Tibial nerve (tissue), 4 donors: ENCODE results near the gene VPS41. TPM values are rescaled to one million over a fixed set of nuclear protein-coding genes. Genes with fewer than 3 reads are reported as not detected.

Experiments
- DNase-seq, 2 donors: peaks; one replicate each; pipeline ENCODE4 v3.0.0-alpha.2; 2019; ENCODE audit warnings: low spot score in 2 of 2
- H3K27ac ChIP-seq, 4 donors: fragments of 200-600 bp; sonication (generic) in 3 of 4; one replicate each; pipeline ENCODE4 v1.5.1; 2017 to 2019; ENCODE audit warnings: mild to moderate bottlenecking in 1 of 4
- H3K27me3 ChIP-seq, 2 donors: fragments of 200-600 bp; sonication (generic) in 1 of 2; one replicate each; pipeline versions ENCODE4 v1.5.1 to v1.6.0; 2017 to 2019
- H3K36me3 ChIP-seq, 3 donors: fragments of 200-600 bp; sonication (generic); one replicate each; pipeline ENCODE4 v1.5.1; 2018 to 2019
- H3K4me1 ChIP-seq, 4 donors: fragments of 200-600 bp; sonication (generic) in 3 of 4; one replicate each; pipeline ENCODE4 v1.5.1; 2017 to 2019
- H3K4me3 ChIP-seq, 4 donors: fragments of 200-600 bp; sonication (generic) in 3 of 4; one replicate each; pipeline ENCODE4 v1.5.1; 2017 to 2019; ENCODE audit warnings: mild to moderate bottlenecking in 1 of 4, moderate library complexity in 1 of 4
- H3K9me3 ChIP-seq, 4 donors: fragments of 200-600 bp; sonication (generic) in 3 of 4; one replicate each; pipeline ENCODE4 v1.5.1; 2017 to 2019
- CTCF ChIP-seq, 5 experiments: fragments of 200-600 bp in 3 of 5; fragments of 450-650 bp in 2 of 5; sonication (generic) in 3 of 5; IDR thresholded peaks; one replicate each; pipeline ENCODE4 v1.5.1; 2016 to 2019; ENCODE audit warnings: antibody characterized with exemption in 5 of 5, mild to moderate bottlenecking in 3 of 5, moderate library complexity in 2 of 5
- EP300 ChIP-seq, 2 donors: sonication (generic); formaldehyde crosslinking; IDR thresholded peaks; one replicate each; pipeline ENCODE4 v1.6.1; 2017; ENCODE audit warnings: antibody characterized with exemption in 2 of 2, mild to moderate bottlenecking in 1 of 2
- POLR2A ChIP-seq, 2 donors: fragments of 450-650 bp; IDR thresholded peaks; one replicate each; pipeline ENCODE4 v1.6.1; 2017; ENCODE audit warnings: antibody characterized with exemption in 2 of 2, mild to moderate bottlenecking in 2 of 2, moderate library complexity in 2 of 2
- WGBS, 2 donors: methylation state at CpG; one replicate each; pipeline ENCODE4 v1.1.5; 2018; 5-methylcytosine and 5-hydroxymethylcytosine counted together
- total RNA-seq, 4 donors: library from RNA; depleted of rRNA; stranded (reverse); fragments of >200 nt; gene quantifications; one replicate each; pipeline ENCODE4 v1.1.0, GENCODE V29; 2016

Gene VPS41
- total RNA-seq, 4 donors from 2014 or later = 31.2 to 47.5 (median 47.2) TPM

GRCh38 chr7:38844952-38845563, 63.9 kb downstream of the VPS41 start:
- H3K36me3 ChIP-seq = no peaks in the 10 kb centered on the region
- peaks cover 0 to 4% (median 0%) of the 10 kb centered on the region in 4 donors for H3K4me1 ChIP-seq
- no peak overlapping the region for H3K4me3 ChIP-seq
- H3K27ac ChIP-seq = no peak overlapping the region
- no peaks in the 10 kb centered on the region for H3K9me3 ChIP-seq
- WGBS, 2 donors = 89 to 90% methylated on average over 8 of the region's 8 CpGs
- no peak for TF ChIP-seq EP300 (IDR thresholded peaks at IDR 0.05)
- no peak for TF ChIP-seq CTCF (IDR thresholded peaks at IDR 0.05)
- no peak for TF ChIP-seq POLR2A (IDR thresholded peaks at IDR 0.05)
- H3K27me3 ChIP-seq = no peaks in the 10 kb centered on the region
- no peak for DNase-seq

- Histone ChIP-seq H3K27me3 (no peaks in the 10 kb centered on the region), H3K4me1 (peaks cover 0 to 4% (median 0%) of the 10 kb centered on the region in 4 donors), H3K36me3 (no peaks in the 10 kb centered on the region), H3K4me3 (no peak overlapping the region), H3K9me3 (no peaks in the 10 kb centered on the region), H3K27ac (no peak overlapping the region)
- WGBS, 2 donors = 65 to 68% methylated on average over 1 of the region's 1 CpG
- TF ChIP-seq CTCF (IDR thresholded peaks at IDR 0.05) (no peak), EP300 (IDR thresholded peaks at IDR 0.05) (no peak), POLR2A (IDR thresholded peaks at IDR 0.05) (no peak)
- no peak for DNase-seq
Observed at GRCh38 chr7:38842746-38843145, 66.2 kb downstream of the VPS41 start.

- Histone ChIP-seq H3K9me3 (no peaks in the 10 kb centered on the region), H3K36me3 (no peaks in the 10 kb centered on the region), H3K4me1 (peaks cover 0 to 7% (median 0%) of the 10 kb centered on the region in 4 donors), H3K4me3 (no peak overlapping the region), H3K27me3 (no peaks in the 10 kb centered on the region), H3K27ac (no peak overlapping the region)
- WGBS, 2 donors = 65 to 78% methylated on average over 2 of the region's 2 CpGs
- TF ChIP-seq CTCF (IDR thresholded peaks at IDR 0.05) (no peak), POLR2A (IDR thresholded peaks at IDR 0.05) (no peak), EP300 (IDR thresholded peaks at IDR 0.05) (no peak)
- no peak for DNase-seq
Observed at GRCh38 chr7:38840736-38841460, 68.1 kb downstream of the VPS41 start.

- Histone ChIP-seq H3K9me3 (no peaks in the 10 kb centered on the region), H3K36me3 (no peaks in the 10 kb centered on the region), H3K4me1 (peaks cover 0 to 7% (median 0%) of the 10 kb centered on the region in 4 donors), H3K4me3 (no peak overlapping the region), H3K27me3 (no peaks in the 10 kb centered on the region), H3K27ac (no peak overlapping the region)
- DNase-seq = no peak
- no peak for TF ChIP-seq POLR2A (IDR thresholded peaks at IDR 0.05)
- TF ChIP-seq EP300 (IDR thresholded peaks at IDR 0.05) = no peak
- no peak for TF ChIP-seq CTCF (IDR thresholded peaks at IDR 0.05)
- WGBS, 2 donors = 59 to 63% methylated on average over 5 of the region's 5 CpGs
Observed at GRCh38 chr7:38839851-38840250, 69.1 kb downstream of the VPS41 start.

GRCh38 chr7:38838725-38839385, 70.1 kb downstream of the VPS41 start:
- DNase-seq = no peak
- peaks cover 0 to 7% (median 0%) of the 10 kb centered on the region in 4 donors for H3K4me1 ChIP-seq
- H3K36me3 ChIP-seq = no peaks in the 10 kb centered on the region
- TF ChIP-seq POLR2A (IDR thresholded peaks at IDR 0.05) (no peak), EP300 (IDR thresholded peaks at IDR 0.05) (no peak), CTCF (IDR thresholded peaks at IDR 0.05) (no peak)
- no peaks in the 10 kb centered on the region for H3K9me3 ChIP-seq
- no peak overlapping the region for H3K4me3 ChIP-seq
- no peaks in the 10 kb centered on the region for H3K27me3 ChIP-seq
- no peak overlapping the region for H3K27ac ChIP-seq
- WGBS, 2 donors = 81 to 82% methylated on average over 6 of the region's 6 CpGs
